ENCODE data around the gene ARNT2.

GRCh38 chr15:80478075-80478474 lies 73.9 kb downstream of the ARNT2 start:
- TF ChIP-seq CTCF (conservative IDR thresholded peaks at IDR 0.05; ENCODE audit: low read length): no peak
- no peak for TF ChIP-seq EZH2phosphoT487 (IDR thresholded peaks at IDR 0.05; ENCODE audit: borderline replicate concordance, low read depth, low read length)

All from OCI-LY7 (cell line).